K562 (cell line): Measurements from ENCODE around the gene CNOT1. TPM values are rescaled to one million over a fixed set of nuclear protein-coding genes. Genes with fewer than 3 reads are reported as not detected.

ENCODE experiments used
- GABPA ChIP-seq: fragments of 200-800 bp; sonication (Bioruptor generic); conservative IDR thresholded peaks from 2 replicates; pipeline ENCODE4 v1.6.1; 2016; ENCODE audit warnings: low read depth, missing genetic modification characterization, missing compliant biosample characterization
- MXI1 ChIP-seq: IDR thresholded peaks from 2 replicates; pipeline ENCODE4 v1.6.1; 2011; ENCODE audit warnings: low read depth, mild to moderate bottlenecking, improper control_type of control experiment, low read length
- POLR2AphosphoS5 ChIP-seq: IDR thresholded peaks from 2 replicates; pipeline ENCODE4 v1.6.1; 2011; ENCODE audit warnings: mild to moderate bottlenecking, low read depth, low read length, moderate library complexity; ENCODE audit not compliant: control insufficient read depth, insufficient read depth
- ZNF124 ChIP-seq: sonication (generic); formaldehyde crosslinking; IDR thresholded peaks from 2 replicates; pipeline ENCODE4 v1.8.1; 2022; ENCODE audit warnings: missing genetic modification reagents
- polyA plus RNA-seq, 8 experiments: library from polyadenylated mRNA; depleted of rRNA in 4 of 8; stranded (reverse) in 5 of 8; unstranded in 3 of 8; fragments of >200 nt; fragmentation: Nextera tagmentation in 2 of 8; fragmentation: Illumina TruSeq in 1 of 8; extraction: Ambion mirVana in 2 of 8; extraction: Trizol in 1 of 8; gene quantifications; 2 replicates each; pipeline versions ENCODE4 v1.2.1 to v1.2.3, GENCODE V29; 2011 to 2014; ENCODE audit warnings: inconsistent platforms in 1 of 8, missing spikeins in 1 of 8
- total RNA-seq, 7 experiments: library from RNA; depleted of rRNA in 6 of 7; stranded (reverse); fragments of >200 nt in 6 of 7; fragmentation: Illumina TruSeq in 2 of 7; extraction: Trizol in 2 of 7; gene quantifications; 2 replicates each; pipeline versions ENCODE4 v1.2.1 to v1.2.3, GENCODE V29; 2011 to 2021; ENCODE audit warnings: low replicate concordance in 1 of 7
- TF ChIP-seq, protein P1 (sequence below): IDR thresholded peaks from 3 replicates; pipeline ENCODE4 v1.6.1; 2011; ENCODE audit warnings: borderline replicate concordance, mild to moderate bottlenecking, moderate library complexity; ENCODE audit not compliant: insufficient read length; ENCODE audit errors: extremely low read depth
- TF ChIP-seq, protein P2 (sequence below), 2 experiments: fragments of 450-650 bp in 1 of 2; sonication (generic) in 1 of 2; formaldehyde crosslinking in 1 of 2; IDR thresholded peaks; 2 replicates each; pipeline versions ENCODE4 v1.7.1 to v1.9.0; 2016 to 2022; ENCODE audit warnings: inconsistent platforms in 1 of 2, mild to moderate bottlenecking in 1 of 2, missing genetic modification reagents in 1 of 2

Gene CNOT1
- total and polyA plus RNA-seq, 9 of the 15 experiments (the other 6 are each of a cell fraction or from before 2014, with no cell fraction given), result 110 to 270 (median 220) TPM

DNA sequence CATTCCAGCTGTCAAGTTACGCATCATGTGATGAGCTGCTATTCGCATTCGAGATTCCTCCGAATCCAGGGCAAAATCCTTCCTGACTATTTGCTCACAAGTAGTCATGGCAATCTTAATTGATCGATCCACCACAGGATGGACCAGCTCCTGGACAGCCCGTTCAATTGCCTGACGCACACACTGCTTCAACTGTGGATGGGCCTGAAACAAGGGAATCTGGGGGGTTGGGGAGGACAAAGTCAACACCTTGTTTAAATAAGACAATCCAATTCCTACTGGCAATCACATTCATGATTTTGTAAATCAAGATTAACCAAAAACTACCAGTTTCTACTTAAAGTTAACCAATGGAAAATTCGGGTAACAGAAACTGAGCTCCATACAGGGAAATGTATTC is 85.9 kb downstream of the CNOT1 start (continued):
- TF ChIP-seq, protein P1, sequence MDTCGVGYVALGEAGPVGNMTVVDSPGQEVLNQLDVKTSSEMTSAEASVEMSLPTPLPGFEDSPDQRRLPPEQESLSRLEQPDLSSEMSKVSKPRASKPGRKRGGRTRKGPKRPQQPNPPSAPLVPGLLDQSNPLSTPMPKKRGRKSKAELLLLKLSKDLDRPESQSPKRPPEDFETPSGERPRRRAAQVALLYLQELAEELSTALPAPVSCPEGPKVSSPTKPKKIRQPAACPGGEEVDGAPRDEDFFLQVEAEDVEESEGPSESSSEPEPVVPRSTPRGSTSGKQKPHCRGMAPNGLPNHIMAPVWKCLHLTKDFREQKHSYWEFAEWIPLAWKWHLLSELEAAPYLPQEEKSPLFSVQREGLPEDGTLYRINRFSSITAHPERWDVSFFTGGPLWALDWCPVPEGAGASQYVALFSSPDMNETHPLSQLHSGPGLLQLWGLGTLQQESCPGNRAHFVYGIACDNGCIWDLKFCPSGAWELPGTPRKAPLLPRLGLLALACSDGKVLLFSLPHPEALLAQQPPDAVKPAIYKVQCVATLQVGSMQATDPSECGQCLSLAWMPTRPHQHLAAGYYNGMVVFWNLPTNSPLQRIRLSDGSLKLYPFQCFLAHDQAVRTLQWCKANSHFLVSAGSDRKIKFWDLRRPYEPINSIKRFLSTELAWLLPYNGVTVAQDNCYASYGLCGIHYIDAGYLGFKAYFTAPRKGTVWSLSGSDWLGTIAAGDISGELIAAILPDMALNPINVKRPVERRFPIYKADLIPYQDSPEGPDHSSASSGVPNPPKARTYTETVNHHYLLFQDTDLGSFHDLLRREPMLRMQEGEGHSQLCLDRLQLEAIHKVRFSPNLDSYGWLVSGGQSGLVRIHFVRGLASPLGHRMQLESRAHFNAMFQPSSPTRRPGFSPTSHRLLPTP, result no peak
- TF ChIP-seq, protein P2, sequence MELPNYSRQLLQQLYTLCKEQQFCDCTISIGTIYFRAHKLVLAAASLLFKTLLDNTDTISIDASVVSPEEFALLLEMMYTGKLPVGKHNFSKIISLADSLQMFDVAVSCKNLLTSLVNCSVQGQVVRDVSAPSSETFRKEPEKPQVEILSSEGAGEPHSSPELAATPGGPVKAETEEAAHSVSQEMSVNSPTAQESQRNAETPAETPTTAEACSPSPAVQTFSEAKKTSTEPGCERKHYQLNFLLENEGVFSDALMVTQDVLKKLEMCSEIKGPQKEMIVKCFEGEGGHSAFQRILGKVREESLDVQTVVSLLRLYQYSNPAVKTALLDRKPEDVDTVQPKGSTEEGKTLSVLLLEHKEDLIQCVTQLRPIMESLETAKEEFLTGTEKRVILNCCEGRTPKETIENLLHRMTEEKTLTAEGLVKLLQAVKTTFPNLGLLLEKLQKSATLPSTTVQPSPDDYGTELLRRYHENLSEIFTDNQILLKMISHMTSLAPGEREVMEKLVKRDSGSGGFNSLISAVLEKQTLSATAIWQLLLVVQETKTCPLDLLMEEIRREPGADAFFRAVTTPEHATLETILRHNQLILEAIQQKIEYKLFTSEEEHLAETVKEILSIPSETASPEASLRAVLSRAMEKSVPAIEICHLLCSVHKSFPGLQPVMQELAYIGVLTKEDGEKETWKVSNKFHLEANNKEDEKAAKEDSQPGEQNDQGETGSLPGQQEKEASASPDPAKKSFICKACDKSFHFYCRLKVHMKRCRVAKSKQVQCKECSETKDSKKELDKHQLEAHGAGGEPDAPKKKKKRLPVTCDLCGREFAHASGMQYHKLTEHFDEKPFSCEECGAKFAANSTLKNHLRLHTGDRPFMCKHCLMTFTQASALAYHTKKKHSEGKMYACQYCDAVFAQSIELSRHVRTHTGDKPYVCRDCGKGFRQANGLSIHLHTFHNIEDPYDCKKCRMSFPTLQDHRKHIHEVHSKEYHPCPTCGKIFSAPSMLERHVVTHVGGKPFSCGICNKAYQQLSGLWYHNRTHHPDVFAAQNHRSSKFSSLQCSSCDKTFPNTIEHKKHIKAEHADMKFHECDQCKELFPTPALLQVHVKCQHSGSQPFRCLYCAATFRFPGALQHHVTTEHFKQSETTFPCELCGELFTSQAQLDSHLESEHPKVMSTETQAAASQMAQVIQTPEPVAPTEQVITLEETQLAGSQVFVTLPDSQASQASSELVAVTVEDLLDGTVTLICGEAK (IDR thresholded peaks at IDR 0.05), result no peak
- TF ChIP-seq, protein P2 (CRISPR knock-in tag; IDR thresholded peaks at IDR 0.05), result no peak
- TF ChIP-seq MXI1 (no peak), ZNF124 (no peak), GABPA (tag) (no peak), POLR2AphosphoS5 (no peak)
